NCI-H1105 treated with DMSO at 0.1 percent for 48 hours (cell line): Measurements from ENCODE around the gene ART5.
"Not testable (repeated sequence)": the region's sequence is repeated elsewhere in the genome, so short reads cannot be mapped to it uniquely, and the experiment has no call there.

Experiments
- DNase-seq: peaks from one replicate; lab custom pipeline; 2025; lab: John Stamatoyannopoulos, UW

ART5 gene

GRCh38 chr11:3657331-3657730, 15.5 kb upstream of the ART5 start:
- not testable (repeated sequence) for DNase-seq

GRCh38 chr11:3655547-3655946, 13.8 kb upstream of the ART5 start:
- DNase-seq, result no peak

GRCh38 chr11:3652514-3652913, 10.7 kb upstream of the ART5 start:
- DNase-seq, result not testable (repeated sequence)

- not testable (repeated sequence) for DNase-seq
Observed at GRCh38 chr11:3649374-3649773, 7.6 kb upstream of the ART5 start.

- DNase-seq, result not testable (repeated sequence)
Observed at GRCh38 chr11:3648843-3649242, 7.1 kb upstream of the ART5 start.

- DNase-seq, result no peak
Observed at GRCh38 chr11:3645552-3645951, 3.8 kb upstream of the ART5 start.

- no peak for DNase-seq
Observed at GRCh38 chr11:3644817-3645235, 3.0 kb upstream of the ART5 start, which contains the start of gene ART1. Gene ART1 (plus strand): TSS chr11:3645128. CDS start chr11:3659214, 14,086 bp downstream.

GRCh38 chr11:3643102-3643546, 1.3 kb upstream of the ART5 start:
- DNase-seq, result not testable (repeated sequence)

GRCh38 chr11:3642071-3642951, 519 bp upstream of the ART5 start:
- peak; percentile 70 for DNase-seq

GRCh38 chr11:3641191-3641590, 601 bp downstream of the ART5 start:
- no peak for DNase-seq

GRCh38 chr11:3639841-3640240, 2.0 kb downstream of the ART5 start:
- no peak for DNase-seq

- DNase-seq, result no peak
Observed at GRCh38 chr11:3638513-3638912, 3.3 kb downstream of the ART5 start.

GRCh38 chr11:3637201-3637600, 4.6 kb downstream of the ART5 start:
- DNase-seq, result no peak

- DNase-seq, result no peak
Observed at GRCh38 chr11:3635641-3636375, 6.0 kb downstream of the ART5 start.

GRCh38 chr11:3632070-3632660, 9.6 kb downstream of the ART5 start:
- no peak for DNase-seq

- no peak for DNase-seq
Observed at GRCh38 chr11:3631331-3631730, 10.5 kb downstream of the ART5 start.

- no peak for DNase-seq
Observed at GRCh38 chr11:3627291-3627690, 14.5 kb downstream of the ART5 start.

- DNase-seq, result no peak
Observed at GRCh38 chr11:3626250-3626960, 15.4 kb downstream of the ART5 start.

GRCh38 chr11:3623767-3624458, 17.9 kb downstream of the ART5 start:
- DNase-seq, result no peak

- DNase-seq, result no peak
Observed at GRCh38 chr11:3623121-3623520, 18.7 kb downstream of the ART5 start.

- DNase-seq, result no peak
Observed at GRCh38 chr11:3622521-3622920, 19.3 kb downstream of the ART5 start.
